ENCODE measurements around the gene RND3.

The RND3 gene

GRCh38 chr2:150438654-150439053, 48.8 kb downstream of the RND3 start:
- no peak for DNase-seq (ENCODE audit: low spot score)

GRCh38 chr2:150438041-150438440, 49.4 kb downstream of the RND3 start:
- DNase-seq (ENCODE audit: low spot score), result no peak

- no peak for DNase-seq (ENCODE audit: low spot score)
Observed at GRCh38 chr2:150432312-150432625, 55.2 kb downstream of the RND3 start.

- no peak for DNase-seq (ENCODE audit: low spot score)
Observed at GRCh38 chr2:150431561-150432311, 55.7 kb downstream of the RND3 start.

- no peak for DNase-seq (ENCODE audit: low spot score)
Observed at GRCh38 chr2:150429384-150429961, 58.0 kb downstream of the RND3 start.

GRCh38 chr2:150428641-150429040, 58.8 kb downstream of the RND3 start:
- DNase-seq (ENCODE audit: low spot score), result no peak

- DNase-seq (ENCODE audit: low spot score), result no peak
Observed at GRCh38 chr2:150427298-150427697, 60.2 kb downstream of the RND3 start.

- no peak for DNase-seq (ENCODE audit: low spot score)
Observed at GRCh38 chr2:150426724-150427123, 60.7 kb downstream of the RND3 start.

- no peak for DNase-seq (ENCODE audit: low spot score)
Observed at GRCh38 chr2:150426315-150426714, 61.2 kb downstream of the RND3 start.

- no peak for DNase-seq (ENCODE audit: low spot score)
Observed at GRCh38 chr2:150425121-150425955, 62.1 kb downstream of the RND3 start.

GRCh38 chr2:150424406-150424805, 63.1 kb downstream of the RND3 start:
- no peak for DNase-seq (ENCODE audit: low spot score)

- DNase-seq (ENCODE audit: low spot score), result no peak
Observed at GRCh38 chr2:150421126-150421651, 66.3 kb downstream of the RND3 start.

GRCh38 chr2:150418916-150419315, 68.6 kb downstream of the RND3 start:
- DNase-seq (ENCODE audit: low spot score), result no peak

Measured in GM03348 (cell line).